ENCODE measurements around the gene GPHB5. TPM values are rescaled to one million over a fixed set of nuclear protein-coding genes. Genes with fewer than 3 reads are reported as not detected.
A peak's percentile ranks its signal among the peaks of the same experiment; 100 is the strongest.
"Not testable (repeated sequence)": the region's sequence is repeated elsewhere in the genome, so short reads cannot be mapped to it uniquely, and the experiment has no call there.

The GPHB5 gene, protein sequence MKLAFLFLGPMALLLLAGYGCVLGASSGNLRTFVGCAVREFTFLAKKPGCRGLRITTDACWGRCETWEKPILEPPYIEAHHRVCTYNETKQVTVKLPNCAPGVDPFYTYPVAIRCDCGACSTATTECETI
- not detected in 2 replicates for total RNA-seq (2014; rRNA removed; shearing (Covaris generic); ENCODE audit: low replicate concordance)

DNA sequence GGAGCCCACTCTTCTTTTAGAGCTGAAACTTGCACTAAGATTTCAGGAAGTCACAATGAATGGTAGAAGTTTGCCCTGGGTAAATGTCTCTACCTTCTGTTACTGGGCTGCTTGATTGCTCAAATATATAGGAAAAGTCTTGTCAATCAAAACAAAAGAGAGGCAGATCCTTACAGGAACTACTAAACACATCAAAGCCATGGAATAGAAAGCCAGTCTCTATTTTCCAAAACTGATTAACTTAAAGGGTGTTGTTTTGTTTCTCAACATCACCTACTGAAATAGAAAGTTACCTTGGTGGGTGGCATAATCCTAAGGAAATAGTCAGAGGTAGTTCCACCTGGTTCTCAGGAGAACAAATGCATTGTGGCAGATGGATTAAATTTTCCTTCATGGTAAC, at the start of gene GPHB5:
TSS of gene GPHB5 (minus strand) at position 101 of the 400 bp plus-strand sequence. CDS start 1,086 bp downstream, outside the sequence.
- no peak for DNase-seq (ENCODE audit: low read depth)
- in situ Hi-C loops (cut with HindIII; ENCODE audit: low pct_unique_long_range_greater_than_20kb, low sequenced_read_pairs) = no loop called here

DNA sequence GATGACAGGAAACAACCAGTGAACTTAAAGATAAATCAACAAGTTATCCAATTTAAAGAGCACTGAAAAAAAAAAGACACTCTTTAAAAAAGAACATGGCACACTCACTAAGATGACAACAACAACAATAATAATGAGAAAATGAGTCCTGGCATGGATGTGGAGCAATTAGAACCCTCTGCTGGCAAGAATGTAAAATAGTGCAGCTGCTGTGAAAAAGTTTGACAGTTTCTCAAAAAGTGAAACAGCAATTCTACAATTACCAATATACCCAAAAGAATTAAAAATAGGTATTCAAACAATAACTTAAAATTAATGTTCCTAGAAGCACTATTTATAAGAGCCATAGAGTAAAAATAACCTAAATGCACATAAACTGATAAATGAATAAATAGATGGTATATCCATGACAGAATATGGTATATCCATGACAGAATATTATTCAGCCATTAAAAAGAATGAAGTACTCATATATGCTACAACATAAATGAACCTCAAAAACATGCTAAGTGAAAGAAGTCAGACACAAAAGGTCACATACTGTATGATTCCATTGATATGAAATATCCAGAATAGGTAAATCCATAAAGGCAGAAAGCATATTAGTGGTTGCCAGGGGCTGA, 49.1 kb upstream of the GPHB5 start:
- in situ Hi-C loops (cut with HindIII; ENCODE audit: low pct_unique_long_range_greater_than_20kb, low sequenced_read_pairs) = no loop called here
- no peak for DNase-seq (ENCODE audit: low read depth)

DNA sequence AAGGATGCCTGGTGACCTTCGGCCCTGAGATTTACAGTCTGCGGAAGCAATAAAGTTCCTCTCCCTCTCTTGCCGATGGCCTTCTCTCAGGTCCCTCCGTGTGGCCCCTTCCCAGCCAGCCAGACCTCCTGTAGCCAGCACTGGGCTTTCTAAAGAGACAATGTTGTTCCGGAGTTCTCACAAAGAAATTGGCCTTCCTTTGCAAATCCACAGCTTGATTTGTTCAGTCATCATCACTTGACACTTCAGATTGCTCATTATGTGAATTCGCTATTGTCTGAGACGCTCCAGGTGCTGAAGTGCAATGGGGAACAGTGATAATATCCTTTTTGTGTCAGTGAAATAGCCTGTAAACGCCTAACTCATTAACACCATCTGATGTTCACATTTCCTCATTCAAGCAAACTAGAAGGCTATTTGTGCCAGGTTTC, 43.7 kb upstream of the GPHB5 start:
- in situ Hi-C loops (cut with HindIII; ENCODE audit: low pct_unique_long_range_greater_than_20kb, low sequenced_read_pairs) = no loop called here
- no peak for DNase-seq (ENCODE audit: low read depth)

DNA sequence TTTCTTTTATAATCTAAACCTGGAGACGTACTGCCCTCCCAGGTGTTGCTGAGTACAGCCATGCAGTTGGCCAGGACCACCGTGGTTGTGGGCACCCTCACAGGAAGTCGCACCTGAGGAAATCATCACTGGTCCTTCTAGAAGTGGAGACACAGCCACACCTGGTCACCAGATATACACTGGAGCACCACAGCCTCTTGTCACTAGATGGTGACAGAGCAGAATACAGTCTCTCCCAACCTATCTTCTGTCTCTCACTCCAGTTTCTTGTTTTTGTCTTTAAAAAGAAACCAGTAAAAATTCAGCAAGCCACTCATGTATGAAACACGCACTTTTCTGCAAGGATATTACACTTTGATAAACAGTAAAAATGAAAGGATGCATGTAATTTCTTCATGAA, 43.1 kb upstream of the GPHB5 start:
- DNase-seq (ENCODE audit: low read depth) = no peak
- in situ Hi-C loops (cut with HindIII; ENCODE audit: low pct_unique_long_range_greater_than_20kb, low sequenced_read_pairs) = no loop called here

DNA sequence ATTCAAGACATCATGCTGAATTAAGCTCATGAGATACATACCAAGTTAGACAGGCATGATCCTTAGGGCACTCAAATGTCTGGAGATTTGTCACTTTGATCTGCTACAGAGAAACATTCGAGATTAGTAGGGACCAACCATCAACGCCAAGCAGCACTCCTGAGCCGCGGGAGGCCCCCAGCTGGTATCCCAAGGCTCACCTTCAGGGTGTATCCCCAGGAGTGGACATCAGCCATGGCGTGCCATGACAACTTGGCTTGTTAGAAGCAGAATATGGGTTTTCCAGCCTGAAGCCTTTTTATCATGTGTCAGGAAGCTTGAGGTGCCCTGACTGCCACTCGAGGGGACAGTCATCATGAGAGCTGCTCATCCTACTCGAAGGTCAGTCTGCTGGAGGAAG, 39.1 kb upstream of the GPHB5 start:
- in situ Hi-C loops (cut with HindIII; ENCODE audit: low pct_unique_long_range_greater_than_20kb, low sequenced_read_pairs) = no loop called here
- DNase-seq (ENCODE audit: low read depth) = no peak

DNA sequence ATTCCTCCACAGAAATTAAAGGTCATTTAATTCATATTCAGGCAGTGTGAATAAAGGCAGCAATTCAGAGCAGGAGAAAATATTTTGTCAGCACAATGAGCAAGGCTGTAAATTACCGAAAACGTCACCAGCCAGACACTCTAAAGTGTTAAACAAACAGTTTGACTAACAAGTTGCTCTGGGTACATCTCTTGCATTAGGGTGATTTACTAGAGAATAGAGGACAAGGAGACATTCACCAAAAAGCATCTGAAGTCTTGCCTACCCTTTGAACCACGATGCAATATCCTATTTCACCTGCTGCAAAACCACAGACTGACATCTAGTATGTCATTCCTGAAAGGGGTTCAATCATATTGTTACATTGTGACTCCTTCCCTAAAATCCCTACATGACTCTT, 27.1 kb upstream of the GPHB5 start:
- in situ Hi-C loops (cut with HindIII; ENCODE audit: low pct_unique_long_range_greater_than_20kb, low sequenced_read_pairs) = no loop called here
- DNase-seq (ENCODE audit: low read depth) = no peak

DNA sequence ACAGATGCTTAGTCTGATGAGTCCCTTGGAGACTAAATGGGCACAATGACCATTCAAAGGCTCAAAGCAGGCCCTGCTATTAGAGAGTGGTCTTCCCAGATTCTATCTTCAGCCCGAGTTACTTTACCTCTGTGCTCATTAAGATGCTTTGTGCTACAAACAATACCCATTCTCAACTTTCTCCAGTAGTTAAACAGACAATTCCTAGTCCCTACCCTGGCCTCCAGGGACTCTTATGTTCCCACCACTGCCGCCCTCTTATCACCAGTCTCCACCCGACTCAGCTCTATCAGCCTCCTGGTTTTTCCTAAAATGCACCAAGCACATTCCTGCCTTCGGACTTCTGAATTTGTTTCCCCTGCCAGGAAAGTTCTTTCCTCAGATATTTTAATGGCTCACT, 25.6 kb upstream of the GPHB5 start:
- no peak for DNase-seq (ENCODE audit: low read depth)
- in situ Hi-C loops (cut with HindIII; ENCODE audit: low pct_unique_long_range_greater_than_20kb, low sequenced_read_pairs) = no loop called here

DNA sequence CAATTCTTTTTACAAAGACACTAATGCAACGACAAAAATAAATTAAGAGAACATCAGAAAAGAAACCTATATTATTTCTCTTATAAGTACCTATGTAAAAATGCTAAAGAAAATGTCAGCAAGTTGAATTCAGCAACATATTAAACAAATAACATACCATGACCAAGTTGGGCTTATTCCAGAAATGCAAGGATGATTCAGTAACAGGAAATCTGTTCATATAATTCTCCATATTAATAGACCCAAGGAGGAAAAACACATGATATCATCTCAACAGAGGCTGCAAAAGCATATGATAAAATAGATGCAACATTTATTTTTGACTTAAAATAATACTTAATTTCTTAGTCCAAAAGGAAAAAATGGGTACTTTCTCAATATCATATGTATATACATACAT, 25.1 kb upstream of the GPHB5 start:
- in situ Hi-C loops (cut with HindIII; ENCODE audit: low pct_unique_long_range_greater_than_20kb, low sequenced_read_pairs) = no loop called here

DNA sequence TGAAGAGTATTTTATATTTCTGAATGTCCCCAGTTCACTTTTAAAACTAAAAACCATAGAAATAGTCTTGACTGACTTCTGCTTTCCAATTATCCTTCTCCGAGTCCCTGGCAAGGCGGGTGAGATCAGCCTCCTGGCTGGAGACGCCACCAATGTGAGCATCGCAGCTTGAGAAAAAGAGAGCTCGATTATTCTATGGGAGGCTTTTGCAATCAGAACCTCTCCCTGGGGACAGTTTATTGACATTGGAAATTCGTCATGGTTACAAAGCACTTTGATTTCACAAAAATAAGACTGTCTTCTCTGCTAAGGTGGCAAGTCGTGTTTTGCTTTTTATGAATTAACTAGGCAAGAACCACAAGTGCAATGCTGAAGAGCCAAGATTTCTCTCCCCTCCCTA, 23.6 kb upstream of the GPHB5 start:
- in situ Hi-C loops (cut with HindIII; ENCODE audit: low pct_unique_long_range_greater_than_20kb, low sequenced_read_pairs) = no loop called here
- DNase-seq (ENCODE audit: low read depth) = no peak

More for the DNA sequence above, 25.1 kb upstream of the GPHB5 start:
- no peak for DNase-seq (ENCODE audit: low read depth)

DNA sequence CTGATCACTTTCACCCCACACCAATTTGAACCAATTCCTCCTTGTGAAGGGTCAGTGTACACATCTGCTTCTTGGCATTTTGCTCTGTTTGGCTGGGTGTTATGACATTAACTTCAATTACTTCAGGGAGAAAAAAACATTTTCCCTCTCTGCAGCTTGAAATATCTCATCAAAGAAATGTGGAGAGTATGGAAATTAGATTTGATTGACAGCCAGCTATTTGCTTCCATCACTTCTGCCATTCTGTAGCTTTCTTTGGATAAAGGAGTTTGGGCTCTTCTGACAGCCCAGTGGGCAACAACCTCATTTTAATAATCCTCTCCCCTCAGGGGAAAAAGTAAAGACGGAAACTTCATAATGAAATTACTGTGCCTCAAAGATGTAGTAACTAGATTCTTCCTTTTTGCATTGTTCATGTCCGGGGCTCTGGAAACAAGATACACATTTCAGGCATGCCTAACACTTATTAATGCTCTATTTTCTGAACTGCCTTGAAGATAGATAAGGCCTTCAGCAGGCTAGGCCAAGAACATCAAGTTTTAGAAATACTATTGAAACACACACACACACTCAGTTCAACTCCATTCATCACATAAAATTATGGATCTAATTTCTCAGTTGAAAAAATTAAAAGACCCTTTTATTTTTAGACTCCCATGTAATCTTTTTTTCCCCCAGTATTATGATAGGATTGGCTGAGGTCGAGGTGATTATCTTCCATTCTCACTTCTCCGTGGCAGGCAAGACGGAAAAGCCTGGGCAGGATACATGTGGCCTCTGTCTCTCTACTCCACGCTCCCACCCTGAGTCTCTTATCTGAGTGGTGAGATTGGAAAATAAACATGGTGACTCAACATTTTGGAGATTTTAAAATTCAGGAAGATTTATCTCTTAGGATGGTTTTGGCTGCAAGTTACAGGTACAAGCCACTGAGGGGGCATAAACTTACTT, 10.3 kb upstream of the GPHB5 start:
- DNase-seq (ENCODE audit: low read depth) = no peak
- in situ Hi-C loops (cut with HindIII; ENCODE audit: low pct_unique_long_range_greater_than_20kb, low sequenced_read_pairs) = no loop called here

DNA sequence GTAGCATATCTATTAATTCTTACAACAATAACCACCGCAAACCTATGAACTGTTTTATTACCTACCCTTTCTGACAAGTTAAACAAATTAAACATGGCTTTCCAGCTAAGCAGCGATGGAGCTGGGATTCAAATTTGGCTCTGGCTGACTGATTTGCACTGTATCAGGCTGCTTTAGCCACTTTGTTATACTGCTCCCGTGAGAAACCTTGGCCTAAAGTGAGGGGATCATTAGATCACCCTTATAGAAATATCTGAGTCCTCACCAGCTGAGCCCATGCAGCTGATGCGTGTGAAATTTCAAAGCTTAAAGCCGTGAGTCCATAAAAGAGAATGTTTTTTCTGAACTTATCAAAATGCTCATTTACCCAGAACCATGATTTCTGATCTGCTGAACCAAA, 8.1 kb upstream of the GPHB5 start:
- DNase-seq (ENCODE audit: low read depth) = no peak
- in situ Hi-C loops (cut with HindIII; ENCODE audit: low pct_unique_long_range_greater_than_20kb, low sequenced_read_pairs) = no loop called here

DNA sequence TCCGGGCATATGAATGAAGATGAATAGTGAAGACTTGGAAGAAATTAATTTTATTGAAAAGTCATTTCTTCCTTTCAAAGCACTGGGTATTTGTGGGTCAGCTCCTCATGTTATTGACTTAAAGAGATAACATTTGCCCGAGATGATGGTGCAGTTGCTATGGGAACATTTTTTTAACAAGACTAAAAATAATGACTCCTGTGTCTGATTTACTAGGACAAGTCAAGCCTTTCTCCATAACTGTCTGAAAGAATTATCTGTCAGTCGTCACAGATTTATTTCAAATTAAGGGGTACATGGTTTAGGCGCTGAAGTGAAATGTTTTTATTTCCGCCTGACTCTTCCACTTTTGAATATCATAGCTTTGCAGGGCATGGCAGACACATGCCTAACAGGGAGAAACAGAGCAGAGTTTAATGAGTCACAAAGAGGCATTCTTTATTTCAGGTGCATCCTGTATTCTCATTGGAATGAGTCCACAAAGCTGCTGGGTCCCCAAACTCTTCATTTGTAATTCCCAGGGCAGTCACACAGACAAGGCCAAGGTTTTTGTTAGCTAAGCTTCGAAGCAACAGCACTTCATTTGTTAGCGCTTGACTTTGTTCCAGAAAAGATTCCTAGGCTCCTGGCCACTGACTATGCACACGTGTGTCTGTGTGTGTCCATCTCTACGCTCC, 4.3 kb upstream of the GPHB5 start:
- in situ Hi-C loops (cut with HindIII; ENCODE audit: low pct_unique_long_range_greater_than_20kb, low sequenced_read_pairs) = no loop called here
- no peak for DNase-seq (ENCODE audit: low read depth)

DNA sequence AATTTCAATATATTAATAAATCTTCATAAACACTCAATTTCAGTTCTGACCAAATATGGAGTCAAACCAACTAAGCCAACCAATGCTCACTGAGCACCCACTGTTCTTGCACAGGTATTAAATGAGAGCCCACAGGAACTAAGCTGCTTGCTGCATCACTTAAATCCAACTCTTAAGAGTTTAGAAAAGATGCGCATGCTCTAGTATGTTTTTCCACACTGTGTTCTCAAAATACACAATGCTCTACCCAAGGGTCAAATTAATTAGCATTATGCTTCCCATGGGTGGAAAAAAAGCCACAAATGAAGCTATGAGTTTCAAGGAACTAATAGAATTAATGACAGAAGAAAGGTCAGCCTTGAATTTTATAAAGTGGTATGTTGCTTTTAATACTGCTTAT, 3.7 kb upstream of the GPHB5 start:
- in situ Hi-C loops (cut with HindIII; ENCODE audit: low pct_unique_long_range_greater_than_20kb, low sequenced_read_pairs) = no loop called here
- no peak for DNase-seq (ENCODE audit: low read depth)

DNA sequence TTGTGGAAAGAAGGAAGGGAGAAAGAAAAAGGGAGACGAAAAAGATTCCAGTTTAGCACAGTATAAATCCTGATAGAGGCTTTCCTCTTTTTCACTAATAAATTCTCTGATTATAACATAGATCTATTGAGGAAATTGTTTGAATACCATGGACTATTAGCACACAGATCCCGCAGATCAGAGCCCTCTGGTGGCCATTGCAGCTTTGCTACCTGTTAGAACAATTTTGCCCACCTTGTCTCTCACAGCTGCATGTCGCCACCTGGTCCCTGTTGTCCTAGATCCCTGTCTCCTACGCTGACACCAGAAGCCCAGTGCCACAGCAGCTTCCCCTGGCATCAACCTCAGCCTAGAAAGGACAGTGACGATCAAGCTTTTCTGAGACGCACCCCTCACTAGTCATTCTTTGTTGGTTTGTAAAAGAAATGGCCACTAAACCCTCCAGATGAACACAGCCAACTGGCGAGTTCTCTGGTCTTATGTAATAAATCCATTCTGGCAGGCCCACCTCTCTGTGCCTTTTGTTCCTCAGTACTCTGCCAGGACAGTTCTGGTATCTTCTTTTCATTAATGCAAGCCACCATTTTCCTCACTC, 9.9 kb downstream of the GPHB5 start:
- in situ Hi-C loops (cut with HindIII; ENCODE audit: low pct_unique_long_range_greater_than_20kb, low sequenced_read_pairs) = no loop called here
- peak; percentile 2 for DNase-seq (ENCODE audit: low read depth)

DNA sequence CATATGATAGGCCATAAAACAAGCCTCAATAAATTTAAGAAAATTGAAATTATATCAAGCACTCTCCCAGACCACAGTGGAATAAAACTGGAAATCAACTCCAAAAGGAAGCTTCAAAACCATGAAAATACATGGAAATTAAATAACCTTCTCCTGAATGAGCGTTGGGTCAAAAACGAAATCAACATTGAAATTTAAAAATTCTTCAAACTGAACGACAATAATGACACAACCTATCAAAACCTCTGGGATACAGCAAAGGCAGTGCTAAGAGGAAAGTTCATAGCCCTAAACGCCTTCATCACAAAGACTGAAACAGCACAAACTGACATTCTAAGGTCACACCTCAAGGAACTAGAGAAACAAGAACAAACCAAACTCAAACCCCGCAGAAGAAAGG, 14.3 kb downstream of the GPHB5 start:
- in situ Hi-C loops (cut with HindIII; ENCODE audit: low pct_unique_long_range_greater_than_20kb, low sequenced_read_pairs); DNase-seq (ENCODE audit: low read depth): not testable (repeated sequence)

DNA sequence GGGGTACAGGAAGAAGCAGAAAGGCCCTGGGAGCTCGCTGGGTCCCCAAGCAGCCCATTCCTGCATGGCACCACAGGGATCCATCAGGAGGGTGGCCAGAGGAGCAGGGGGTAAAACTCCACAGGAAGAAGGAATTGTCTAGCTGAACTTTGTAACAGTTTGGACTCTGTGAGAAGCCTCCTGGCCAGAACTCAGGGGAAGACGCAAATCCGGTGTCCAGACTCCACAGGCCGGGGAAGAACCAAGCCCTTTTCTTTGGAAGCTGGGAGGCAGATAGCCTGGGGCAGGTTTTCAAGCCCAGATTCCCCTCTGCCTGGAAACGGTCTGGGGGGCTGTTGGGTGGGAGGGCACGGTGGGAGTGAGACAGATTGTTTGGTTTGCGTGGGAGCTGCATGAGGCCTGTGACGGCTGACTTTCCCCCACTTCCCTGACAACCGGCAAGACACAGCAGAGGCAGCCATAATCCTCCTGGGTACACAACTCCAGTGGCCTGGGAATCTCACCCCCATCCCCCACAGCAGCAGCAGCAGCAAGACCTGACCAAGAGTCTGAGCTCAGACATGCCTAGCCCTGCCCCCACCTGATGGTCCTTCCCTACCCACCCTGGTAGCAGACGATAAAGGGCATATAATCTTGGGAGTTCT, 16.7 kb downstream of the GPHB5 start:
- in situ Hi-C loops (cut with HindIII; ENCODE audit: low pct_unique_long_range_greater_than_20kb, low sequenced_read_pairs) = no loop called here
- no peak for DNase-seq (ENCODE audit: low read depth)

DNA sequence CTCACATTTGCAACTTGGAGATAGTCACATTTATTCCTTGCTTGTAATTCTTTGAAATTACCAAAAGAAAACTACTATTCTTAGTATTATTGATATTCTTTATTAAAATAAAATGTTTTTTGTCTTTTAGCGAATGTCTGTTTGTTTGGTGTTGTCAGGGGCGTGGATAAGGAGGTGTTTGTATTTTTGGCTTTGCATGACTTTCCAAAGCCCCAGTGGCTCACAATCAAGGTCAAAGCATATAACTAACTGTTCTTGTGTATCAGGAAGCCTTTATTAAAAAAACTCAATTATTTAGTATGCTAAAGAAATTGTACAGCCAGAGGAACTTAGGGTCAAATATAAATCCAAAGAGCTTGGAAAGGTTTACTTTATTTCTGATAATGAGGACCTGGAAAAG, 17.9 kb downstream of the GPHB5 start:
- in situ Hi-C loops (cut with HindIII; ENCODE audit: low pct_unique_long_range_greater_than_20kb, low sequenced_read_pairs) = no loop called here

More for the DNA sequence above, 17.9 kb downstream of the GPHB5 start:
- no peak for DNase-seq (ENCODE audit: low read depth)
